ENCODE data around the gene ANKS1B.
"Not testable (repeated sequence)": the region's sequence is repeated elsewhere in the genome, so short reads cannot be mapped to it uniquely, and the experiment has no call there.

Gene ANKS1B

DNA sequence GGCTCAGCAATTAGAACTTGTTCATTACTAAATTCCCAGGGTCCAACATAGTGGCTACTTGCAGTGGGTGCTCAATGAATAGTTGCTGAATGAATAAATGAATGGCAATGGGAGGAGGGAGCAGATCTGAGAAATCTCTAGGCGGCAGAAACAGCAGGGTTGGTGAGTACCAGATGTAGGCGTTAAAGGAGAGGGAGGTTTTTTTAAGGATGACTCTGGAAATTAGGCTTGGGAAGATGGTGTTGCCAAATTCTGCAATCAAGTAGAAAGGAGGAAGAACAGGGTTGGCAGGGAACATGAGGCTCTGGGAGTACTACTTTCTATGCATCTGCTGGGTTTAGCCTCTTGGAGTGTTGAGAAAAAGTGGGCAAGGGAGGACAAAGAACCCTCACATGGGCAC lies 1132.6 kb downstream of the ANKS1B start:
- CTCF ChIA-PET, result no interaction called here
- no peaks in the 10 kb centered on the region for H3K4me1 ChIP-seq (ENCODE audit: control extremely low read depth in 1 of 4, control insufficient read depth in 4 of 4, insufficient read depth in 4 of 4, low read length in 3 of 4)
- POLR2A ChIA-PET, result no interaction called here
- no peaks in the 10 kb centered on the region for H3K36me3 ChIP-seq (ENCODE audit: control insufficient read depth in 4 of 4, insufficient read depth in 4 of 4, low read length in 3 of 4)
- peaks cover 0 to 4% (median 0%) of the 10 kb centered on the region in 5 experiments for H3K27me3 ChIP-seq (replicated peaks in 2 of 5; ENCODE audit: control insufficient read depth in 4 of 5, insufficient read depth in 5 of 5, low read length in 4 of 5)
- H3K4me3 ChIP-seq (ENCODE audit: control insufficient read depth in 1 of 7, extremely low read depth in 1 of 7, insufficient read depth in 4 of 7, low read depth in 2 of 7, low read length in 6 of 7), result no peak overlapping the region
- no peak overlapping the region for H3K27ac ChIP-seq (ENCODE audit: insufficient read depth in 1 of 2, low read depth in 1 of 2, low read length in 2 of 2, poor library complexity in 1 of 2, severe bottlenecking in 2 of 2)
- 80% methylated on average over 1 of the region's 2 CpGs for WGBS (ENCODE audit: insufficient coverage)
- DNase-seq, result no peak
- no peaks in the 10 kb centered on the region for H3K9me3 ChIP-seq (ENCODE audit: control extremely low read depth in 1 of 5, control insufficient read depth in 4 of 5, insufficient read depth in 2 of 5, low read depth in 1 of 5, low read length in 4 of 5)

DNA sequence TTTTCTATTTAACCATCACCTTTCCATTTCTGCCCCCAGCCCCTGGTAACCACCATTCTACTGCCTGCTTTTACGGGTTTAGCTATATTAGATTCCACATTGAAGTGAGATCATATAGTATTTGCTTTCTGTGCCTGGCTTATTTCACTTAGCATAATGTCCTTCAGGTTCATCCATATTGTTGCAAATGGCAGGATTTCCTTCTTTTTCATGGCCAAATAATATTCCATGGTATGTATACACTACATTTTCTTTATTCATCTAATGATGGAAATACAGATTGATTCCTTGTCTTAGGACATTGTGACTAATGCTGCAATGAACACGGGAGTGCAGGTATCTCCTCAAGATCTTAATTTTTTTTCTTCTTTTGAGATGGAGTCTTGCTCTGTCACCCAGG lies 1137.5 kb downstream of the ANKS1B start:
- POLR2A ChIA-PET, result no interaction called here
- 89% methylated on average over 1 of the region's 2 CpGs for WGBS (ENCODE audit: insufficient coverage)

DNA sequence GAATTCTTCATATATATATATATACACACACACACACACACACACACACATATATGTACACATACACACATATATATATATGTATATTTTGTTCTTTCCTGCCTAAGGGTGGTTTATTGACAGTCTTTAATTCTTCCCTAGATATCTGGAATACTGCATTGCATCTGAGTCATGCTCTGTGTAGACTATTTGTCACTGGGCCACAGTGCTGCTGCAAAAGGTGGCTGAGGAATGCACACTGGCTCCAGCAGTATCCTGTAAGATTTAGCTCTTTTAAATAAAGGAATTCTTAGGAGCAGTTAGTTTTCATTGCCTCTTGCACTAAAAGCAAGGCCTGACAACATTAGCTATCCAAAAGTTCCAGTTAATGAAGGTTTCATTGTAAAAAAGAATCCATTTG lies 1138.8 kb downstream of the ANKS1B start:
- no peak overlapping the region for H3K27ac ChIP-seq (ENCODE audit: insufficient read depth in 1 of 2, low read depth in 1 of 2, low read length in 2 of 2, poor library complexity in 1 of 2, severe bottlenecking in 2 of 2)
- DNase-seq, result no peak
- no peak overlapping the region for H3K4me3 ChIP-seq (ENCODE audit: control insufficient read depth in 1 of 7, extremely low read depth in 1 of 7, insufficient read depth in 4 of 7, low read depth in 2 of 7, low read length in 6 of 7)
- CTCF ChIA-PET, result interaction anchor here (1.0 kb wide), 1 partner anchor 12 kb away, joined by 3 read pairs; no protein-coding TSS in a partner anchor
- H3K27me3 ChIP-seq (replicated peaks in 2 of 5; ENCODE audit: control insufficient read depth in 4 of 5, insufficient read depth in 5 of 5, low read length in 4 of 5), result peaks cover 0 to 5% (median 0%) of the 10 kb centered on the region in 5 experiments
- H3K36me3 ChIP-seq (ENCODE audit: control insufficient read depth in 4 of 4, insufficient read depth in 4 of 4, low read length in 3 of 4), result no peaks in the 10 kb centered on the region
- POLR2A ChIA-PET, result no interaction called here
- peaks cover 0 to 3% (median 0%) of the 10 kb centered on the region in 4 experiments for H3K4me1 ChIP-seq (ENCODE audit: control extremely low read depth in 1 of 4, control insufficient read depth in 4 of 4, insufficient read depth in 4 of 4, low read length in 3 of 4)
- H3K9me3 ChIP-seq (ENCODE audit: control extremely low read depth in 1 of 5, control insufficient read depth in 4 of 5, insufficient read depth in 2 of 5, low read depth in 1 of 5, low read length in 4 of 5), result peaks cover 0 to 2% (median 0%) of the 10 kb centered on the region in 5 experiments

More for the DNA sequence above, 1137.5 kb downstream of the ANKS1B start:
- no peaks in the 10 kb centered on the region for H3K36me3 ChIP-seq (ENCODE audit: control insufficient read depth in 4 of 4, insufficient read depth in 4 of 4, low read length in 3 of 4)
- peaks cover 0 to 3% (median 0%) of the 10 kb centered on the region in 4 experiments for H3K4me1 ChIP-seq (ENCODE audit: control extremely low read depth in 1 of 4, control insufficient read depth in 4 of 4, insufficient read depth in 4 of 4, low read length in 3 of 4)
- no peak overlapping the region for H3K27ac ChIP-seq (ENCODE audit: insufficient read depth in 1 of 2, low read depth in 1 of 2, low read length in 2 of 2, poor library complexity in 1 of 2, severe bottlenecking in 2 of 2)
- H3K27me3 ChIP-seq (replicated peaks in 2 of 5; ENCODE audit: control insufficient read depth in 4 of 5, insufficient read depth in 5 of 5, low read length in 4 of 5), result no peaks in the 10 kb centered on the region
- CTCF ChIA-PET, result no interaction called here
- no peak for DNase-seq
- H3K4me3 ChIP-seq (ENCODE audit: control insufficient read depth in 1 of 7, extremely low read depth in 1 of 7, insufficient read depth in 4 of 7, low read depth in 2 of 7, low read length in 6 of 7), result no peak overlapping the region
- no peaks in the 10 kb centered on the region for H3K9me3 ChIP-seq (ENCODE audit: control extremely low read depth in 1 of 5, control insufficient read depth in 4 of 5, insufficient read depth in 2 of 5, low read depth in 1 of 5, low read length in 4 of 5)

DNA sequence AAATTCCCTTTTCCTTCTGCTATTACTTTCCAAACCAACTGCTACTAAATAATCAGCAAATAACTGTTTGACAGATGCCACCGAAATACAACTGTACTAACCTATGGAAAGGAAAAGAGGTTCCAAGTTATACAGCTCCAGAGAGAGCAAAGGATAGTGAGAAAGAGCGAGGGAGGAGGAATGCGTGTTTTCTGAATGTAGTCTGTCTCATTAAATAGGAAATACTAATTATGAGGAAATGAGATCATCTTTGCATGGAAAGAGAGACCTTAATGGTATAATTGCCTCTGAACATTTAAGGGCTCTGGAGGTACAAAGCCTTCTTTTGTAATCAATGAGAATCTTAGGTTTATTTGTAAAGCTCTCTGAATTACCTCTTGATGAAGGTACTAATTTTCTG lies 1144.4 kb downstream of the ANKS1B start:
- ChIA-PET CTCF (no interaction called here), POLR2A (no interaction called here)
- no peaks in the 10 kb centered on the region for H3K36me3 ChIP-seq (ENCODE audit: control insufficient read depth in 4 of 4, insufficient read depth in 4 of 4, low read length in 3 of 4)
- peaks cover 0 to 3% (median 0%) of the 10 kb centered on the region in 4 experiments for H3K4me1 ChIP-seq (ENCODE audit: control extremely low read depth in 1 of 4, control insufficient read depth in 4 of 4, insufficient read depth in 4 of 4, low read length in 3 of 4)
- 90% methylated on average over 3 of the region's 3 CpGs for WGBS (ENCODE audit: insufficient coverage)
- peaks cover 0 to 27% (median 2%) of the 10 kb centered on the region in 5 experiments for H3K27me3 ChIP-seq (replicated peaks in 2 of 5; ENCODE audit: control insufficient read depth in 4 of 5, insufficient read depth in 5 of 5, low read length in 4 of 5)
- no peak for DNase-seq
- peaks cover 0 to 2% (median 0%) of the 10 kb centered on the region in 5 experiments for H3K9me3 ChIP-seq (ENCODE audit: control extremely low read depth in 1 of 5, control insufficient read depth in 4 of 5, insufficient read depth in 2 of 5, low read depth in 1 of 5, low read length in 4 of 5)
- H3K4me3 ChIP-seq (ENCODE audit: control insufficient read depth in 1 of 7, extremely low read depth in 1 of 7, insufficient read depth in 4 of 7, low read depth in 2 of 7, low read length in 6 of 7), result no peak overlapping the region
- no peak overlapping the region for H3K27ac ChIP-seq (ENCODE audit: insufficient read depth in 1 of 2, low read depth in 1 of 2, low read length in 2 of 2, poor library complexity in 1 of 2, severe bottlenecking in 2 of 2)

DNA sequence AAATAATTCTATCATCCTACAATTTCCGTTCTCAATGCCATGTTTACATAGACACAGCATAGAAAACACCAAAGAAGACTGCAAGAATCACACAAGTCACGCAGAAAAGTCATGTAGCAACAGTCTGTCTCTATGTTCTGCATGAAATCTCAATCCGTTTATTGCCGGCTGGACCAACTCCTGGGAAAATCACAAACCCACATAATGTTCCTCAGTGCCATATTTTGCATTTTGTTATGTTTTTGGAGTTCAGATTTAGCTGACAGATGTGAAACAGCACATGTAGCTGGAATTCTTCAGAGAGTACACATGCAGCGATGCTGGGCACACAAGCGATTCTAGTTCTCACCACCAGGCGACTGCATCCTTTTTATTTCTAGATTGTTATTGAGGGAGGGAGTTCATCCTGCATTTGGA lies 1146.5 kb downstream of the ANKS1B start:
- DNase-seq, result no peak
- H3K27ac ChIP-seq (ENCODE audit: insufficient read depth in 1 of 2, low read depth in 1 of 2, low read length in 2 of 2, poor library complexity in 1 of 2, severe bottlenecking in 2 of 2), result no peak overlapping the region
- peaks cover 0 to 40% (median 2%) of the 10 kb centered on the region in 5 experiments for H3K27me3 ChIP-seq (replicated peaks in 2 of 5; ENCODE audit: control insufficient read depth in 4 of 5, insufficient read depth in 5 of 5, low read length in 4 of 5)
- POLR2A ChIA-PET, result no interaction called here
- no peaks in the 10 kb centered on the region for H3K36me3 ChIP-seq (ENCODE audit: control insufficient read depth in 4 of 4, insufficient read depth in 4 of 4, low read length in 3 of 4)
- peaks cover 0 to 2% (median 0%) of the 10 kb centered on the region in 5 experiments for H3K9me3 ChIP-seq (ENCODE audit: control extremely low read depth in 1 of 5, control insufficient read depth in 4 of 5, insufficient read depth in 2 of 5, low read depth in 1 of 5, low read length in 4 of 5)
- CTCF ChIA-PET, result no interaction called here
- 57% methylated on average over 1 of the region's 7 CpGs for WGBS (ENCODE audit: insufficient coverage)
- H3K4me1 ChIP-seq (ENCODE audit: control extremely low read depth in 1 of 4, control insufficient read depth in 4 of 4, insufficient read depth in 4 of 4, low read length in 3 of 4), result peaks cover 0 to 3% (median 0%) of the 10 kb centered on the region in 4 experiments
- no peak overlapping the region for H3K4me3 ChIP-seq (ENCODE audit: control insufficient read depth in 1 of 7, extremely low read depth in 1 of 7, insufficient read depth in 4 of 7, low read depth in 2 of 7, low read length in 6 of 7)

DNA sequence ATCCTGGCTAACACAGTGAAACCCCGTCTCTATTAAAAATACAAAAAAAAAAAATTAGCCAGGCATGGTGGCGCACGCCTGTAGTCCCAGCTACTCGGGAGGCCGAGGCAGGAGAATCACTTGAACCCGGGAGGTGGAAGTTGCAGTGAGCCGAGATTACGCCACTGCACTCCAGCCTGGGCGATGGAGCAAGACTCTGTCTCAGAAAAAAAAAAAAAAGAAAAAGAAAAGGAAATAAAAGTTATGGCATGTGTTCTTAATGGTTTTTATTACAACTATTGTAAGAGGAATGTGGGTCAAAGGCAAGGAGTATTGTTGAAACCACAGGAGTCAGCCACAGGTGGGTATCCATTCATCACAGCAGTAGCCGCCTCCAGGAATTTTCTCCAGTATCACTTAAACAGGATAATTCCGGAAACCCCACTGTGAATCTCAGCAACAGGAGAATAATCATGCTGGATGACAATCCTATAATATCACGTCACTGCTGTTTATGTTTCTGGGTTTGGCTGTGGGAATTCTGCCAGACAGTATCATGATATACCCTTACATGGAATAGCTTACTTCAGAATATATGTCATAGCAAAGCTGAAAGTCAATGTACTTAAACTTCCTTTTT lies 1147.5 kb downstream of the ANKS1B start:
- CTCF ChIA-PET; DNase-seq; POLR2A ChIA-PET; H3K4me3 ChIP-seq (ENCODE audit: control insufficient read depth in 1 of 7, extremely low read depth in 1 of 7, insufficient read depth in 4 of 7, low read depth in 2 of 7, low read length in 6 of 7); H3K36me3 ChIP-seq (ENCODE audit: control insufficient read depth in 4 of 4, insufficient read depth in 4 of 4, low read length in 3 of 4); H3K4me1 ChIP-seq (ENCODE audit: control extremely low read depth in 1 of 4, control insufficient read depth in 4 of 4, insufficient read depth in 4 of 4, low read length in 3 of 4); H3K9me3 ChIP-seq (ENCODE audit: control extremely low read depth in 1 of 5, control insufficient read depth in 4 of 5, insufficient read depth in 2 of 5, low read depth in 1 of 5, low read length in 4 of 5); H3K27ac ChIP-seq (ENCODE audit: insufficient read depth in 1 of 2, low read depth in 1 of 2, low read length in 2 of 2, poor library complexity in 1 of 2, severe bottlenecking in 2 of 2): not testable (repeated sequence)
- WGBS (ENCODE audit: insufficient coverage), result 96% methylated on average over 4 of the region's 12 CpGs
- H3K27me3 ChIP-seq (replicated peaks in 2 of 5; ENCODE audit: control insufficient read depth in 4 of 5, insufficient read depth in 5 of 5, low read length in 4 of 5), result peaks cover 0 to 42% (median 2%) of the 10 kb centered on the region in 5 experiments

DNA sequence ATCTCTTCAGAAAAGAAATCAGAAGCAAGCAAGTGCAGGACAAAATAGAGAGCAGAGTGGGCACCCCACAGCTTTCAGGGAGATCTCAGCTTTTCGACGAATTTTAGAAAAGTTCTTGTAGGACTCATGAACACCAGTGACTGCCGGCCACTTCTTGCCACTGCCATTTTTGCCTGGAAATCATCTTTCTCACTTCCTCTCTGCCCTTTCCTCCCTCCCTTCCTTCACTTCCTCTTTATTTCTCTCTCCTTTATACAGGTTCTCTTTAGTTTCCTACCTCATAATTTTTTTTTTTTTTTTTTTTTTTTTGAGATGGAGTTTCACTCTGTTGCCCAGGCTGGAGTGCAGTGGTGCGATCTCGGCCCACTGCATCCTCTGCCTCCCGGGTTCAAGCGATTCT lies 1154.1 kb downstream of the ANKS1B start:
- 92% methylated on average over 3 of the region's 7 CpGs for WGBS (ENCODE audit: insufficient coverage)
- Histone ChIP-seq H3K27me3 (replicated peaks in 2 of 5; ENCODE audit: control insufficient read depth in 4 of 5, insufficient read depth in 5 of 5, low read length in 4 of 5) (peaks cover 0 to 23% (median 3%) of the 10 kb centered on the region in 5 experiments), H3K27ac (ENCODE audit: insufficient read depth in 1 of 2, low read depth in 1 of 2, low read length in 2 of 2, poor library complexity in 1 of 2, severe bottlenecking in 2 of 2) (no peak overlapping the region), H3K36me3 (ENCODE audit: control insufficient read depth in 4 of 4, insufficient read depth in 4 of 4, low read length in 3 of 4) (no peaks in the 10 kb centered on the region), H3K4me3 (ENCODE audit: control insufficient read depth in 1 of 7, extremely low read depth in 1 of 7, insufficient read depth in 4 of 7, low read depth in 2 of 7, low read length in 6 of 7) (no peak overlapping the region), H3K4me1 (ENCODE audit: control extremely low read depth in 1 of 4, control insufficient read depth in 4 of 4, insufficient read depth in 4 of 4, low read length in 3 of 4) (no peaks in the 10 kb centered on the region), H3K9me3 (ENCODE audit: control extremely low read depth in 1 of 5, control insufficient read depth in 4 of 5, insufficient read depth in 2 of 5, low read depth in 1 of 5, low read length in 4 of 5) (no peaks in the 10 kb centered on the region)
- CTCF ChIA-PET, result no interaction called here
- DNase-seq, result no peak
- POLR2A ChIA-PET, result no interaction called here
